K562 (cell line): ENCODE data around the gene ATF1. TPM values are rescaled to one million over a fixed set of nuclear protein-coding genes. Genes with fewer than 3 reads are reported as not detected.

Experiments used
- ATAC-seq: fragments of 200-7000 bp; cut with Tn5 transposase; 3 replicates; pipeline ENCODE4 v1.9.1; 2020; ENCODE audit warnings: moderate library complexity
- BruUV-seq: library from RNA; stranded (reverse); fragments of 400-500 nt; replicated peaks from 2 replicates; lab custom pipeline; 2021; lab: Mats Ljungman, UMichigan
- CTCF ChIA-PET: fragments of 300-600 bp; formaldehyde crosslinking; extraction: SDS; loops from one replicate; lab custom pipeline; 2021; ENCODE audit warnings: low intra/inter-chr PET ratio; lab: Yijun Ruan, JAX
- POLR2A ChIA-PET: fragments of 300-600, 350-650 bp; sonication (Branson Sonifier 250); formaldehyde crosslinking; extraction: SDS; loops from one replicate; lab custom pipeline; 2021; ENCODE audit warnings: antibody characterized with exemption, inconsistent platforms; lab: Yijun Ruan, JAX
- DNase-seq, 4 experiments: peaks; one replicate each; pipeline versions ENCODE4 v3.0.0 to v3.0.0-alpha.2; 2011 to 2018; ENCODE audit warnings: low spot score in 3 of 4, mixed read lengths in 3 of 4; ENCODE audit errors: extremely low read depth in 1 of 4
- FAIRE-seq: peaks from 2 replicates; lab custom pipeline; 2011; peaks lifted over from hg19 to GRCh38; lab: Jason Lieb, UNC
- H2AFZ ChIP-seq: 2 replicates; pipeline ENCODE4 v1.6.0; 2011; ENCODE audit warnings: low read depth, low read length, control low read depth, inconsistent platforms
- H3K27ac ChIP-seq: fragments of 200-600 bp; 3 replicates; pipeline ENCODE4 v1.8.0; 2011; ENCODE audit warnings: low read depth, mild to moderate bottlenecking, control low read depth, inconsistent platforms, low read length, moderate library complexity, mixed read lengths; ENCODE audit errors: extremely low read depth
- H3K27me3 ChIP-seq, 2 experiments: fragments of 300-600 bp in 1 of 2; 2 replicates in 1 of 2; 3 replicates in 1 of 2; pipeline versions ENCODE4 v1.6.0 to v1.8.0; 2011; ENCODE audit warnings: inconsistent platforms in 2 of 2, low read length in 2 of 2, mild to moderate bottlenecking in 1 of 2, mixed read lengths in 1 of 2, moderate library complexity in 1 of 2; ENCODE audit not compliant: control insufficient read depth in 2 of 2, insufficient read depth in 2 of 2
- H3K36me3 ChIP-seq: fragments of 300-600 bp; 3 replicates; pipeline ENCODE4 v1.8.0; 2011; ENCODE audit warnings: mild to moderate bottlenecking, low read length, inconsistent platforms; ENCODE audit not compliant: control insufficient read depth, insufficient read depth
- H3K4me1 ChIP-seq, 2 experiments: fragments of 200-600 bp in 1 of 2; replicated peaks in 1 of 2; 2 replicates in 1 of 2; 3 replicates in 1 of 2; pipeline versions ENCODE4 v1.5.1 to v1.8.0; 2011; ENCODE audit warnings: inconsistent platforms in 2 of 2, low read length in 2 of 2, mild to moderate bottlenecking in 1 of 2, mixed read lengths in 1 of 2, moderate library complexity in 1 of 2; ENCODE audit not compliant: control insufficient read depth in 2 of 2, insufficient read depth in 2 of 2
- H3K4me2 ChIP-seq: 2 replicates; pipeline ENCODE4 v1.6.1; 2011; ENCODE audit warnings: low read length, control low read depth, inconsistent platforms, mixed read lengths; ENCODE audit not compliant: insufficient read depth
- H3K4me3 ChIP-seq: fragments of 200-600 bp; sonication (generic), shearing (Covaris generic); 2 replicates; pipeline ENCODE4 v1.5.1; 2016; ENCODE audit warnings: control low read depth, inconsistent platforms
- H3K79me2 ChIP-seq: fragments of 200-600 bp; 3 replicates; pipeline ENCODE4 v1.8.0; 2011; ENCODE audit warnings: low read length, inconsistent platforms; ENCODE audit not compliant: control insufficient read depth, insufficient read depth
- H3K9ac ChIP-seq, 2 experiments: 2 replicates each; pipeline versions ENCODE4 v1.6.0 to v1.6.1; 2011; ENCODE audit warnings: low read depth in 2 of 2, low read length in 2 of 2, control low read depth in 1 of 2, inconsistent platforms in 1 of 2, mild to moderate bottlenecking in 1 of 2, mixed read lengths in 1 of 2; ENCODE audit not compliant: insufficient read depth in 1 of 2
- H3K9me1 ChIP-seq: one replicate; pipeline ENCODE4 v1.6.0; 2011; ENCODE audit warnings: inconsistent platforms, mild to moderate bottlenecking, low read length, moderate library complexity; ENCODE audit not compliant: control insufficient read depth, insufficient read depth
- H3K9me3 ChIP-seq: replicated peaks from 2 replicates; pipeline ENCODE4 v1.5.1; 2011; ENCODE audit warnings: low read depth, low read length, inconsistent platforms; ENCODE audit not compliant: control insufficient read depth, insufficient read depth
- H4K20me1 ChIP-seq: replicated peaks from 2 replicates; pipeline ENCODE4 v1.6.1; 2011; ENCODE audit warnings: low read length, inconsistent platforms, mixed read lengths; ENCODE audit not compliant: control insufficient read depth, insufficient read depth
- EHMT2 ChIP-seq: fragments of 450-650 bp; IDR thresholded peaks from 2 replicates; pipeline ENCODE4 v1.6.1; 2018; ENCODE audit warnings: antibody characterized with exemption
- GABPB2 ChIP-seq: fragments of 250-450 bp; sonication (Bioruptor Pico); conservative IDR thresholded peaks from 2 replicates; pipeline ENCODE4 v1.5.1; 2021; ENCODE audit warnings: mild to moderate bottlenecking
- HMG20B ChIP-seq: fragments of 250-450 bp; sonication (Bioruptor Pico); IDR thresholded peaks from 2 replicates; pipeline ENCODE4 v1.5.0; 2021; ENCODE audit warnings: mild to moderate bottlenecking
- KLF6 ChIP-seq: fragments of 250-450 bp; sonication (Bioruptor Pico); IDR thresholded peaks from 2 replicates; pipeline ENCODE4 v1.4.0; 2020; ENCODE audit warnings: mild to moderate bottlenecking, moderate library complexity, borderline replicate concordance
- MCM5 ChIP-seq: fragments of 450-650 bp; IDR thresholded peaks from 2 replicates; pipeline ENCODE4 v1.6.1; 2016; ENCODE audit warnings: low read depth
- MYBL2 ChIP-seq, 2 experiments: fragments of 450-650 bp in 1 of 2; sonication (generic) in 1 of 2; formaldehyde crosslinking in 1 of 2; IDR thresholded peaks; 2 replicates each; pipeline versions ENCODE4 v1.6.1 to v1.8.1; 2017 to 2022; ENCODE audit warnings: borderline replicate concordance in 1 of 2, inconsistent platforms in 1 of 2, low read depth in 1 of 2, mild to moderate bottlenecking in 1 of 2, missing genetic modification reagents in 1 of 2, moderate library complexity in 1 of 2
- PTTG1 ChIP-seq: fragments of 450-650 bp; IDR thresholded peaks from 2 replicates; pipeline ENCODE4 v1.6.1; 2016; ENCODE audit warnings: low read depth, mild to moderate bottlenecking, missing genetic modification characterization, missing compliant biosample characterization
- RUNX1 ChIP-seq: sonication (generic); IDR thresholded peaks from 2 replicates; pipeline ENCODE4 v1.6.1; 2016; ENCODE audit warnings: antibody characterized with exemption, low read depth
- SNRNP70 ChIP-seq: fragments of 200-400 bp; formaldehyde crosslinking; optimal IDR thresholded peaks from 2 replicates; pipeline ENCODE3; 2017; ENCODE audit warnings: low read depth, low read length
- THAP12 ChIP-seq: fragments of 250-450 bp; sonication (Bioruptor Pico); IDR thresholded peaks from 2 replicates; pipeline ENCODE4 v1.9.0; 2021; ENCODE audit warnings: mild to moderate bottlenecking, inconsistent platforms
- ZC3H4 ChIP-seq: sonication (generic); formaldehyde crosslinking; IDR thresholded peaks from 2 replicates; pipeline ENCODE4 v1.9.0; 2021; ENCODE audit warnings: missing genetic modification reagents, borderline replicate concordance
- WGBS: fragments of 100-300 bp; shearing (Covaris generic); methylation state at CpG from one replicate; pipeline ENCODE4 v1.1.6; 2016; ENCODE audit warnings: low coverage, mixed read lengths; ENCODE audit not compliant: insufficient coverage; ENCODE audit errors: missing lambda C conversion rate; 5-methylcytosine and 5-hydroxymethylcytosine counted together
- in situ Hi-C: fragments of 300-500 bp; cut with MboI; formaldehyde crosslinking; loops from 4 replicates; pipeline ENCODE4 v1.15.0; 2018; ENCODE audit warnings: inconsistent platforms, mixed read lengths
- intact Hi-C: fragments of 100-400 bp; cut with micrococcal nuclease; formaldehyde crosslinking; loops from 2 replicates; pipeline ENCODE4 v1.14.2; 2022
- polyA plus RNA-seq, 8 experiments: library from polyadenylated mRNA; depleted of rRNA in 4 of 8; stranded (reverse) in 5 of 8; unstranded in 3 of 8; fragments of >200 nt; fragmentation: Nextera tagmentation in 2 of 8; fragmentation: Illumina TruSeq in 1 of 8; extraction: Ambion mirVana in 2 of 8; extraction: Trizol in 1 of 8; gene quantifications; 2 replicates each; pipeline versions ENCODE4 v1.2.1 to v1.2.3, GENCODE V29; 2011 to 2014; ENCODE audit warnings: inconsistent platforms in 1 of 8, missing spikeins in 1 of 8
- total RNA-seq, 7 experiments: library from RNA; depleted of rRNA in 6 of 7; stranded (reverse); fragments of >200 nt in 6 of 7; fragmentation: Illumina TruSeq in 2 of 7; extraction: Trizol in 2 of 7; gene quantifications; 2 replicates each; pipeline versions ENCODE4 v1.2.1 to v1.2.3, GENCODE V29; 2011 to 2021; ENCODE audit warnings: low replicate concordance in 1 of 7

Gene ATF1
- total and polyA plus RNA-seq, 9 of the 15 experiments (the other 6 are each of a cell fraction or from before 2014, with no cell fraction given), result 19.8 to 83.5 (median 51.4) TPM

GRCh38 chr12:50803230-50803875 lies 39.5 kb downstream of the ATF1 start:
- Histone ChIP-seq H3K9me3 (peaks cover 3% of the 10 kb centered on the region), H3K4me1 (no peaks in the 10 kb centered on the region), H2AFZ (no peak overlapping the region), H3K79me2 (no peaks in the 10 kb centered on the region), H3K4me3 (no peak overlapping the region), H3K9me1 (no peaks in the 10 kb centered on the region), H3K36me3 (peaks cover 51% of the 10 kb centered on the region), H3K9ac (no peak overlapping the region), H3K27me3 (no peaks in the 10 kb centered on the region), H3K27ac (no peak overlapping the region), H3K4me2 (no peak overlapping the region), H4K20me1 (no peaks in the 10 kb centered on the region)
- FAIRE-seq, result no peak
- TF ChIP-seq PTTG1 (tag), result no peak
- 84% methylated on average over 2 of the region's 2 CpGs for WGBS
- POLR2A ChIA-PET, result interaction anchor here (1.0 kb wide), 1 partner anchor 8 kb away, joined by 3 read pairs; no protein-coding TSS in a partner anchor
- in situ Hi-C loops, result no loop called here
- intact Hi-C loops, result no loop called here
- ATAC-seq, result no peak
- no TSS peak for BruUV-seq
- CTCF ChIA-PET, result no interaction called here
- no peak for DNase-seq

DNA sequence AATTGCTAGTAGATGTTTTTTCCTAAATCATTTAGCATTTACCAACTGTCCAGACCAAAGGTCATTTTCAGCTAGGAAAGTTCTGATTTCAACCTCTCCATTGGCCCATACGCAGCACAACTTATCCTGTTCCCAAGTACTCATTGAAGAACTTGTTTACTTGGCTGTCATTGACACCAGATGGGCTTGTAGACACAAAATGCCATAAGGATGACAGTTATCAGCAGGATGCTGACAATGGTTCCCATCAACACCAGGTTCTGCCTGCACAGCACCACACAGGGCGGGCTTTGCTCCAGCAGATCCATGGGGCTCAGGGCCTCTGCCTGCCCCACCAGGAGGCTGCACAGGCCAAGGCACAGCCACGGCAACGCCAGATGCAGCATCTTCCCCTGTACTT lies 42.3 kb downstream of the ATF1 start:
- BruUV-seq, result no TSS peak
- FAIRE-seq (no peak), DNase-seq (no peak), ATAC-seq (0 out of 3 replicates have a peak, but pooled peaks have one; percentile 31)
- no peak overlapping the region for H3K9ac ChIP-seq
- ChIA-PET CTCF (no interaction called here), POLR2A (interaction anchor here (0.5 to 0.6 kb wide), 2 partner anchors 238 to 325 kb away, joined by 3 to 5 read pairs; no protein-coding TSS in a partner anchor)
- no peak overlapping the region for H2AFZ ChIP-seq
- no peak overlapping the region for H3K4me3 ChIP-seq
- no peaks in the 10 kb centered on the region for H4K20me1 ChIP-seq
- peaks cover 0 to 4% of the 10 kb centered on the region in 2 experiments; a peak in 1 of 5 replicates for H3K4me1 ChIP-seq
- no peak overlapping the region for H3K27ac ChIP-seq
- in situ Hi-C loops (no loop called here), intact Hi-C loops (no loop called here)
- no peak overlapping the region for H3K4me2 ChIP-seq
- TF ChIP-seq SNRNP70, result no peak
- no peak for TF ChIP-seq HMG20B (CRISPR knock-in tag)
- TF ChIP-seq GABPB2 (CRISPR knock-in tag), result no peak
- no peak for TF ChIP-seq RUNX1
- TF ChIP-seq EHMT2, result no peak
- no peak for TF ChIP-seq THAP12
- no peak for TF ChIP-seq MCM5
- TF ChIP-seq KLF6, result no peak
- no peak for TF ChIP-seq ZC3H4
- TF ChIP-seq MYBL2 (IDR thresholded peaks at IDR 0.05; ENCODE audit: low read depth), result no peak
- no peak for TF ChIP-seq MYBL2 (CRISPR knock-in tag; IDR thresholded peaks at IDR 0.05; ENCODE audit: borderline replicate concordance)
- no peaks in the 10 kb centered on the region for H3K79me2 ChIP-seq
- H3K9me3 ChIP-seq, result no peaks in the 10 kb centered on the region
- peaks cover 47% of the 10 kb centered on the region for H3K36me3 ChIP-seq
- H3K9me1 ChIP-seq, result peaks cover 7% of the 10 kb centered on the region
- 98% methylated on average over 4 of the region's 4 CpGs for WGBS
- no peaks in the 10 kb centered on the region for H3K27me3 ChIP-seq
